Liver (tissue), 9 donors: ENCODE data around the gene FAIM2. TPM values are rescaled to one million over a fixed set of nuclear protein-coding genes. Genes with fewer than 3 reads are reported as not detected.

Experiments
- DNase-seq: peaks from one replicate; pipeline ENCODE4 v3.0.0-alpha.2; 2017; ENCODE audit warnings: low spot score
- H3K27ac ChIP-seq, 2 donors: one replicate each; pipeline ENCODE4 v1.7.0; 2013; ENCODE audit warnings: inconsistent platforms in 2 of 2, low read length in 2 of 2, control low read depth in 1 of 2, low read depth in 1 of 2, mild to moderate bottlenecking in 1 of 2
- H3K27me3 ChIP-seq, 4 donors: one replicate each; pipeline versions ENCODE4 v1.6.1 to v1.7.0; 2013; ENCODE audit warnings: low read length in 3 of 4, inconsistent platforms in 1 of 4, mild to moderate bottlenecking in 1 of 4, moderate library complexity in 1 of 4; ENCODE audit not compliant: control insufficient read depth in 4 of 4, insufficient read depth in 4 of 4
- H3K36me3 ChIP-seq, 4 donors: one replicate each; pipeline versions ENCODE4 v1.6.1 to v1.7.0; 2013; ENCODE audit warnings: low read length in 3 of 4, mild to moderate bottlenecking in 3 of 4, low read depth in 1 of 4, moderate library complexity in 1 of 4; ENCODE audit not compliant: control insufficient read depth in 4 of 4, insufficient read depth in 3 of 4
- H3K4me1 ChIP-seq, 4 donors: one replicate each; pipeline versions ENCODE4 v1.6.1 to v1.7.0; 2013; ENCODE audit warnings: low read length in 3 of 4, mild to moderate bottlenecking in 3 of 4, moderate library complexity in 1 of 4; ENCODE audit not compliant: control insufficient read depth in 4 of 4, insufficient read depth in 4 of 4
- H3K4me3 ChIP-seq, 3 donors: one replicate each; pipeline versions ENCODE4 v1.6.1 to v1.7.0; 2013; ENCODE audit warnings: low read length in 3 of 3, control low read depth in 1 of 3, low read depth in 1 of 3, mild to moderate bottlenecking in 1 of 3
- H3K9ac ChIP-seq, 2 donors: one replicate each; pipeline ENCODE4 v1.7.0; 2013; ENCODE audit warnings: low read length in 2 of 2, mild to moderate bottlenecking in 2 of 2, moderate library complexity in 2 of 2, control low read depth in 1 of 2, low read depth in 1 of 2
- H3K9me3 ChIP-seq, 4 donors: one replicate each; pipeline versions ENCODE4 v1.6.1 to v1.7.0; 2013; ENCODE audit warnings: low read length in 3 of 4; ENCODE audit not compliant: control insufficient read depth in 4 of 4
- ATF3 ChIP-seq: IDR thresholded peaks from 2 replicates; pipeline ENCODE4 v1.6.1; 2016; ENCODE audit warnings: antibody characterized with exemption
- CTCF ChIP-seq: fragments of 150-350 bp; IDR thresholded peaks from 2 replicates; pipeline ENCODE4 v1.5.1; 2017; ENCODE audit warnings: improper control_type of control experiment, low read depth, low read length; ENCODE audit not compliant: missing input control
- EGR1 ChIP-seq, 2 donors: IDR thresholded peaks; 2 replicates each; pipeline ENCODE4 v1.6.1; 2016 to 2018; ENCODE audit warnings: antibody characterized with exemption in 2 of 2, low read depth in 2 of 2
- FOXA1 ChIP-seq: IDR thresholded peaks from 2 replicates; pipeline ENCODE4 v1.6.1; 2016; ENCODE audit warnings: antibody characterized with exemption
- FOXA2 ChIP-seq: IDR thresholded peaks from 2 replicates; pipeline ENCODE4 v1.6.1; 2016; ENCODE audit warnings: antibody characterized with exemption
- GABPA ChIP-seq, 2 donors: IDR thresholded peaks in 1 of 2; conservative IDR thresholded peaks in 1 of 2; 2 replicates each; pipeline ENCODE4 v1.6.1; 2016; ENCODE audit warnings: antibody characterized with exemption in 2 of 2, mild to moderate bottlenecking in 1 of 2, moderate library complexity in 1 of 2
- HNF4A ChIP-seq, 2 donors: conservative IDR thresholded peaks; 2 replicates each; pipeline ENCODE4 v1.6.1; 2016; ENCODE audit warnings: antibody characterized with exemption in 2 of 2, mild to moderate bottlenecking in 2 of 2
- HNF4G ChIP-seq: IDR thresholded peaks from 2 replicates; pipeline ENCODE4 v1.6.1; 2016; ENCODE audit warnings: antibody characterized with exemption
- JUND ChIP-seq, 2 donors: IDR thresholded peaks; 2 replicates each; pipeline ENCODE4 v1.6.1; 2016; ENCODE audit warnings: antibody characterized with exemption in 2 of 2
- MAX ChIP-seq: IDR thresholded peaks from 2 replicates; pipeline ENCODE4 v1.6.1; 2016; ENCODE audit warnings: antibody characterized with exemption
- NR2F2 ChIP-seq: IDR thresholded peaks from 2 replicates; pipeline ENCODE4 v1.6.1; 2016; ENCODE audit warnings: antibody characterized with exemption
- RAD21 ChIP-seq, 2 donors: IDR thresholded peaks; 2 replicates each; pipeline ENCODE4 v1.6.1; 2016; ENCODE audit warnings: antibody characterized with exemption in 2 of 2, mild to moderate bottlenecking in 2 of 2
- TAF1 ChIP-seq: conservative IDR thresholded peaks from 2 replicates; pipeline ENCODE4 v1.6.1; 2016; ENCODE audit warnings: antibody characterized with exemption, mild to moderate bottlenecking
- YY1 ChIP-seq: IDR thresholded peaks from 2 replicates; pipeline ENCODE4 v1.6.1; 2016; ENCODE audit warnings: antibody characterized with exemption, mild to moderate bottlenecking
- ZBTB33 ChIP-seq: IDR thresholded peaks from 2 replicates; pipeline ENCODE4 v1.6.1; 2016; ENCODE audit warnings: antibody characterized with exemption
- WGBS: extraction: QIAGEN DNeasy Blood & Tissue Kit; methylation state at CpG from one replicate; pipeline ENCODE4 v1.1.7; 2013; 5-methylcytosine and 5-hydroxymethylcytosine counted together
- polyA plus RNA-seq, 2 donors: library from polyadenylated mRNA; stranded (reverse) in 1 of 2; unstranded in 1 of 2; fragments of 200-250 nt in 1 of 2; fragments of >200 nt in 1 of 2; fragmentation: Nextera tagmentation in 1 of 2; extraction: Ambion mirVana in 1 of 2; gene quantifications; one replicate each; pipeline versions ENCODE4 v1.2.1 to v1.2.3, GENCODE V29; 2013 to 2015
- total RNA-seq, 2 donors: library from RNA; depleted of rRNA; stranded (reverse); fragments of >200 nt; gene quantifications; one replicate each; pipeline ENCODE4 v1.2.3, GENCODE V29; 2014
- TF ChIP-seq, protein P1 (sequence below): IDR thresholded peaks from 2 replicates; pipeline ENCODE4 v1.6.1; 2016; ENCODE audit warnings: antibody characterized with exemption, mild to moderate bottlenecking
- donor health status: healthy.
- donor health status: healthy.
- donor health status: healthy.
- donor health status: healthy.
- donor health status: healthy.

FAIM2 gene
- total and polyA plus RNA-seq, 4 donors = 0.06 to 0.23 TPM; not detected in 2

GRCh38 chr12:49942512-49942893 lies 38.8 kb upstream of the FAIM2 start:
- TF ChIP-seq HNF4A (conservative IDR thresholded peaks at IDR 0.05) (no peak), NR2F2 (no peak), ZBTB33 (no peak), RAD21 (IDR thresholded peaks at IDR 0.05) (no peak), FOXA2 (no peak), TAF1 (no peak), FOXA1 (no peak), MAX (no peak), HNF4G (no peak), JUND (IDR thresholded peaks at IDR 0.05) (no peak), ATF3 (no peak), YY1 (no peak), GABPA (IDR thresholded peaks at IDR 0.05 in 1 of 2, conservative IDR thresholded peaks at IDR 0.05 in 1 of 2) (no peak), EGR1 (IDR thresholded peaks at IDR 0.05; ENCODE audit: low read depth in 2 of 2) (no peak), CTCF (no peak)
- TF ChIP-seq, protein P1, sequence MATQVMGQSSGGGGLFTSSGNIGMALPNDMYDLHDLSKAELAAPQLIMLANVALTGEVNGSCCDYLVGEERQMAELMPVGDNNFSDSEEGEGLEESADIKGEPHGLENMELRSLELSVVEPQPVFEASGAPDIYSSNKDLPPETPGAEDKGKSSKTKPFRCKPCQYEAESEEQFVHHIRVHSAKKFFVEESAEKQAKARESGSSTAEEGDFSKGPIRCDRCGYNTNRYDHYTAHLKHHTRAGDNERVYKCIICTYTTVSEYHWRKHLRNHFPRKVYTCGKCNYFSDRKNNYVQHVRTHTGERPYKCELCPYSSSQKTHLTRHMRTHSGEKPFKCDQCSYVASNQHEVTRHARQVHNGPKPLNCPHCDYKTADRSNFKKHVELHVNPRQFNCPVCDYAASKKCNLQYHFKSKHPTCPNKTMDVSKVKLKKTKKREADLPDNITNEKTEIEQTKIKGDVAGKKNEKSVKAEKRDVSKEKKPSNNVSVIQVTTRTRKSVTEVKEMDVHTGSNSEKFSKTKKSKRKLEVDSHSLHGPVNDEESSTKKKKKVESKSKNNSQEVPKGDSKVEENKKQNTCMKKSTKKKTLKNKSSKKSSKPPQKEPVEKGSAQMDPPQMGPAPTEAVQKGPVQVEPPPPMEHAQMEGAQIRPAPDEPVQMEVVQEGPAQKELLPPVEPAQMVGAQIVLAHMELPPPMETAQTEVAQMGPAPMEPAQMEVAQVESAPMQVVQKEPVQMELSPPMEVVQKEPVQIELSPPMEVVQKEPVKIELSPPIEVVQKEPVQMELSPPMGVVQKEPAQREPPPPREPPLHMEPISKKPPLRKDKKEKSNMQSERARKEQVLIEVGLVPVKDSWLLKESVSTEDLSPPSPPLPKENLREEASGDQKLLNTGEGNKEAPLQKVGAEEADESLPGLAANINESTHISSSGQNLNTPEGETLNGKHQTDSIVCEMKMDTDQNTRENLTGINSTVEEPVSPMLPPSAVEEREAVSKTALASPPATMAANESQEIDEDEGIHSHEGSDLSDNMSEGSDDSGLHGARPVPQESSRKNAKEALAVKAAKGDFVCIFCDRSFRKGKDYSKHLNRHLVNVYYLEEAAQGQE = no peak
- Histone ChIP-seq H3K4me1 (peaks cover 0 to 3% (median 0%) of the 10 kb centered on the region in 4 donors), H3K36me3 (no peaks in the 10 kb centered on the region), H3K27ac (no peak overlapping the region), H3K4me3 (no peak overlapping the region), H3K27me3 (no peaks in the 10 kb centered on the region), H3K9me3 (no peaks in the 10 kb centered on the region), H3K9ac (no peak overlapping the region)
- WGBS = 94% methylated on average over 3 of the region's 3 CpGs
- no peak for DNase-seq
